ENCODE data around the gene PGAP3. TPM values are rescaled to one million over a fixed set of nuclear protein-coding genes. Genes with fewer than 3 reads are reported as not detected.
"Not testable (repeated sequence)": the region's sequence is repeated elsewhere in the genome, so short reads cannot be mapped to it uniquely, and the experiment has no call there.

Gene PGAP3
- total RNA-seq, 6 donors from 2014 or later: 15.2 to 64.0 (median 27.9) TPM

DNA sequence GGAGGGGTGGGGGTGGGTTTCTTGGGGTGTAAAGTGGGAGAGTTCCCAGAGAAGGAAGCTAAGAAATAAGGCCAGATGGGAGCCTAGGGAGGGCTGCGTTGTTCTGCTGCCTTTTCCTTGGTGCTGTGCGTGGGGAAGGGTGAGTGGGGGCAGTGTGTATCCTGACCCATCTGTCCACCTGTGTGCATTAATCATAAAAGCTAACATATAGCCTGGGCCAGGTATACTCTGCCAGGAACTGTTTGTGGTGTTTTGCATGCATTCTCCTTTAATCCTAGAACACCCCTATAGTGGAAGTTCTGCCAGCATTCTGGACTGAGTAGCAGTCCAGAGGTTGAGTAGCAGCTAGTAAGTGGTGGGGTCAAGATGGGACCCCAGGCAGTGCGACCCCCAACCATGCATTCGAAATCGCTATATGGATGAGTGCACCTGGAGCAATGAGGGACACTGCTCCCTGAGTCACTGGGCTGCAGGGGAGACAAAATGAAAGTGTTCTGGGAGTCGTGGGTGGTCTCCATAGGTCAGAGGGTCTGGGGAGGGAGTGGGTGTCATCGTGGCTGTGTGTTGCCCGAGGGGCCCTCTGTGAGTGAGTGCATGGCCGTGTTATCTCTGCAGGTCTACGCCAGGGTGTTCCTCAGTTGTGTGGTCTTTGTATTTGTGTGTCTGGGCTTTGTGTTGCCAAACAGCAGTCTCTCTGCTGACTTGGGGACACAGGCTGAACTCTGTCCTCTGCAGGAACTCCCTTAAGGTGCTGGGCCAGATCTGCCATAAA is 13.3 kb upstream of the PGAP3 start:
- DNase-seq: no peak
- Histone ChIP-seq H3K9me3 (no peaks in the 10 kb centered on the region), H3K27ac (peak overlapping the region in 2 of 4 donors; percentile 86 to 89), H3K4me1 (peaks cover 13 to 59% (median 42%) of the 10 kb centered on the region in 4 donors), H3K27me3 (no peaks in the 10 kb centered on the region), H3K36me3 (no peaks in the 10 kb centered on the region), H3K4me3 (peak overlapping the region; percentile 65 to 94 (median 88))
- 54 to 61% methylated on average over 7 to 10 of the region's 10 CpGs for WGBS, 2 donors
- ATAC-seq (ENCODE audit: low FRiP score in 2 of 2): no peak
- no peak for TF ChIP-seq POLR2AphosphoS5 (IDR thresholded peaks at IDR 0.05)
- TF ChIP-seq EP300 (IDR thresholded peaks at IDR 0.05): no peak
- TF ChIP-seq POLR2A (IDR thresholded peaks at IDR 0.05): no peak
- TF ChIP-seq, protein P1, sequence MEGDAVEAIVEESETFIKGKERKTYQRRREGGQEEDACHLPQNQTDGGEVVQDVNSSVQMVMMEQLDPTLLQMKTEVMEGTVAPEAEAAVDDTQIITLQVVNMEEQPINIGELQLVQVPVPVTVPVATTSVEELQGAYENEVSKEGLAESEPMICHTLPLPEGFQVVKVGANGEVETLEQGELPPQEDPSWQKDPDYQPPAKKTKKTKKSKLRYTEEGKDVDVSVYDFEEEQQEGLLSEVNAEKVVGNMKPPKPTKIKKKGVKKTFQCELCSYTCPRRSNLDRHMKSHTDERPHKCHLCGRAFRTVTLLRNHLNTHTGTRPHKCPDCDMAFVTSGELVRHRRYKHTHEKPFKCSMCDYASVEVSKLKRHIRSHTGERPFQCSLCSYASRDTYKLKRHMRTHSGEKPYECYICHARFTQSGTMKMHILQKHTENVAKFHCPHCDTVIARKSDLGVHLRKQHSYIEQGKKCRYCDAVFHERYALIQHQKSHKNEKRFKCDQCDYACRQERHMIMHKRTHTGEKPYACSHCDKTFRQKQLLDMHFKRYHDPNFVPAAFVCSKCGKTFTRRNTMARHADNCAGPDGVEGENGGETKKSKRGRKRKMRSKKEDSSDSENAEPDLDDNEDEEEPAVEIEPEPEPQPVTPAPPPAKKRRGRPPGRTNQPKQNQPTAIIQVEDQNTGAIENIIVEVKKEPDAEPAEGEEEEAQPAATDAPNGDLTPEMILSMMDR (IDR thresholded peaks at IDR 0.05): no peak

DNA sequence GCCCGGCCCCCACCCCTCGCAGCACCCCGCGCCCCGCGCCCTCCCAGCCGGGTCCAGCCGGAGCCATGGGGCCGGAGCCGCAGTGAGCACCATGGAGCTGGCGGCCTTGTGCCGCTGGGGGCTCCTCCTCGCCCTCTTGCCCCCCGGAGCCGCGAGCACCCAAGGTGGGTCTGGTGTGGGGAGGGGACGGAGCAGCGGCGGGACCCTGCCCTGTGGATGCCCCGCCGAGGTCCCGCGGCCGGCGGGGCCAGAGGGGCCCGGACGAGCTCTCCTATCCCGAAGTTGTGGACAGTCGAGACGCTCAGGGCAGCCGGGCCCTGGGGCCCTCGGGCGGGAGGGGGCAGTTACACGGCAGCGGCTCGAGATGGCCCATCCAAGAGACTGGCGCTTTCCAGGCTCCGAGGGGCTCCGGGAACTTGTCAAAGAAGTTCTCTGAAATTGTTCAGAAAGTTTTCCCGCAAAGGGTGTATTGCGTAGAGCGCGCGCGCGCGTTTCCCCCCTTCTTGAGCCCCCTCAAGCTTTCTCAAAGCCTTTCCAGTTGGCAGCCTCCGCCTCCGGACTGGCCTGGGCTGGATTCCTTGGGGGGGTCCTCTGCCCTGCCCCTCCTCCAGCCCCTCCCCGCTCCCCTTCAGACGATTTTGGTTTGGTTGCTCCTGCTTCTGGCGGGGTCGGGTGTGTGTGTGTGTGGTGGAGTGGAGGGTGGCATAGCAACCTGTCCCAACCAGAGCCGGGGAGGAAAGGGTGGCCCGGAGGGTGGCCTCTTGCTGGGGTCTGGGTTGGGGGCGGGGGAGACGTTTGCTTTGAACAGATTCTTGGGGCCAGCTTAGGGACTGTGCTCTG is 12.5 kb upstream of the PGAP3 start:
- DNase-seq: peak in 1 of 2 donors; percentile 88
- Histone ChIP-seq H3K36me3 (no peaks in the 10 kb centered on the region), H3K27ac (peak overlapping the region; percentile 86 to 91 (median 88)), H3K27me3 (no peaks in the 10 kb centered on the region), H3K4me3 (peak overlapping the region; percentile 65 to 94 (median 88)), H3K4me1 (peaks cover 13 to 54% (median 38%) of the 10 kb centered on the region in 4 donors), H3K9me3 (no peaks in the 10 kb centered on the region)
- no peak for TF ChIP-seq POLR2A (IDR thresholded peaks at IDR 0.05)
- no peak for TF ChIP-seq EP300 (IDR thresholded peaks at IDR 0.05)
- TF ChIP-seq, protein P1 (IDR thresholded peaks at IDR 0.05): no peak
- no peak for TF ChIP-seq POLR2AphosphoS5 (IDR thresholded peaks at IDR 0.05)
- WGBS, 2 donors: 2 to 5% methylated on average over 26 to 45 of the region's 57 CpGs
- peak; percentile 35 to 67 for ATAC-seq (ENCODE audit: low FRiP score in 2 of 2)

DNA sequence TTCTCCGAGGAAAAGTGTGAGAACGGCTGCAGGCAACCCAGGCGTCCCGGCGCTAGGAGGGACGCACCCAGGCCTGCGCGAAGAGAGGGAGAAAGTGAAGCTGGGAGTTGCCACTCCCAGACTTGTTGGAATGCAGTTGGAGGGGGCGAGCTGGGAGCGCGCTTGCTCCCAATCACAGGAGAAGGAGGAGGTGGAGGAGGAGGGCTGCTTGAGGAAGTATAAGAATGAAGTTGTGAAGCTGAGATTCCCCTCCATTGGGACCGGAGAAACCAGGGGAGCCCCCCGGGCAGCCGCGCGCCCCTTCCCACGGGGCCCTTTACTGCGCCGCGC is 11.9 kb upstream of the PGAP3 start, which contains the start of gene ERBB2:
Gene ERBB2 (plus strand): TSS at position 247 of the 330 bp plus-strand sequence. CDS start 175 bp downstream, outside the sequence.
- WGBS, 2 donors: 6 to 17% methylated on average over 11 to 19 of the region's 20 CpGs
- Histone ChIP-seq H3K4me1 (peaks cover 13 to 48% (median 33%) of the 10 kb centered on the region in 4 donors), H3K9me3 (no peaks in the 10 kb centered on the region), H3K36me3 (no peaks in the 10 kb centered on the region), H3K4me3 (peak within 1 kb of the TSS; percentile 65 to 94 (median 88)), H3K27me3 (no peaks in the 10 kb centered on the region), H3K27ac (peak within 1 kb of the TSS; percentile 86 to 91 (median 88))
- ATAC-seq (ENCODE audit: low FRiP score in 2 of 2): peak; percentile 80 to 91
- DNase-seq: peak in 1 of 2 donors; percentile 82
- TF ChIP-seq, protein P1 (IDR thresholded peaks at IDR 0.05): no peak
- TF ChIP-seq EP300 (IDR thresholded peaks at IDR 0.05) (no peak), POLR2AphosphoS5 (IDR thresholded peaks at IDR 0.05) (peak in 1 of 2 donors; percentile 77), POLR2A (IDR thresholded peaks at IDR 0.05) (peak in 2 of 4 donors; percentile 26 to 73)

- ATAC-seq (ENCODE audit: low FRiP score in 2 of 2); DNase-seq; H3K9me3 ChIP-seq; H3K36me3 ChIP-seq; H3K27me3 ChIP-seq: not testable (repeated sequence)
- H3K27ac ChIP-seq: peak overlapping the region; percentile 86 to 91 (median 88)
- peak overlapping the region; percentile 65 to 94 (median 88) for H3K4me3 ChIP-seq
- 48 to 52% methylated on average over 11 of the region's 11 CpGs for WGBS, 2 donors
- peaks cover 13 to 43% (median 29%) of the 10 kb centered on the region in 4 donors for H3K4me1 ChIP-seq
Measured at GRCh38 chr17:39699157-39699817, 11.4 kb upstream of the PGAP3 start.

Data from upper lobe of left lung (tissue), 6 donors.